ENCODE results near the gene C11orf21. TPM values are rescaled to one million over a fixed set of nuclear protein-coding genes. Genes with fewer than 3 reads are reported as not detected.
A peak's percentile ranks its signal among the peaks of the same experiment; 100 is the strongest.

The C11orf21 gene
- total and polyA plus RNA-seq, 5 experiments from 2014 or later = 13.6 to 115 (median 20.2) TPM

GRCh38 chr11:2260491-2261364 is 41.0 kb downstream of the C11orf21 start:
- no peaks in the 10 kb centered on the region for H3K9me3 Mint-ChIP-seq
- no peaks in the 10 kb centered on the region for H3K36me3 Mint-ChIP-seq
- DNase-seq (no peak), ATAC-seq (no peak)
- POLR2A ChIA-PET = no interaction called here
- H3K4me1 Mint-ChIP-seq = peaks cover 6 to 8% (median 6%) of the 10 kb centered on the region in 4 donors
- H3K4me3 Mint-ChIP-seq = no peak overlapping the region
- H3K27me3 Mint-ChIP-seq = peaks cover 0 to 2% (median 0%) of the 10 kb centered on the region in 5 donors
- H3K27ac Mint-ChIP-seq = no peak overlapping the region

GRCh38 chr11:2259897-2260451 is 41.7 kb downstream of the C11orf21 start:
- ATAC-seq (no peak), DNase-seq (no peak)
- H3K27ac Mint-ChIP-seq = no peak overlapping the region
- peaks cover 0 to under 1% (median 0%) of the 10 kb centered on the region in 4 donors for H3K4me1 Mint-ChIP-seq
- peaks cover 0 to 5% (median 0%) of the 10 kb centered on the region in 3 donors for H3K36me3 Mint-ChIP-seq
- H3K27me3 Mint-ChIP-seq = peaks cover 0 to 2% (median 0%) of the 10 kb centered on the region in 5 donors
- H3K9me3 Mint-ChIP-seq = peaks cover 0 to 3% (median 0%) of the 10 kb centered on the region in 9 donors
- POLR2A ChIA-PET = no interaction called here
- no peak overlapping the region for H3K4me3 Mint-ChIP-seq

- Mint-ChIP-seq H3K4me1 (no peaks in the 10 kb centered on the region), H3K9me3 (peaks cover 0 to 6% (median 0%) of the 10 kb centered on the region in 9 donors), H3K27me3 (peaks cover 0 to 2% (median 0%) of the 10 kb centered on the region in 5 donors), H3K27ac (no peak overlapping the region), H3K36me3 (peaks cover 0 to 7% (median 0%) of the 10 kb centered on the region in 3 donors), H3K4me3 (no peak overlapping the region)
- DNase-seq = no peak
- POLR2A ChIA-PET = no interaction called here
- no peak for ATAC-seq
Observed at GRCh38 chr11:2259466-2259830, 42.3 kb downstream of the C11orf21 start.

- DNase-seq = no peak
Observed at GRCh38 chr11:2258501-2259465, 42.9 kb downstream of the C11orf21 start.

GRCh38 chr11:2256951-2257700 is 44.6 kb downstream of the C11orf21 start:
- H3K27me3 Mint-ChIP-seq = peaks cover 0 to 2% (median 0%) of the 10 kb centered on the region in 5 donors
- H3K9me3 Mint-ChIP-seq = peaks cover 0 to 10% (median 0%) of the 10 kb centered on the region in 9 donors
- POLR2A ChIA-PET = no interaction called here
- H3K36me3 Mint-ChIP-seq = peaks cover 0 to 8% (median 0%) of the 10 kb centered on the region in 3 donors
- no peak overlapping the region for H3K4me3 Mint-ChIP-seq
- H3K27ac Mint-ChIP-seq = no peak overlapping the region
- H3K4me1 Mint-ChIP-seq = no peaks in the 10 kb centered on the region
- no peak for DNase-seq
- no peak for ATAC-seq

More at GRCh38 chr11:2258501-2259465, 42.9 kb downstream of the C11orf21 start:
- H3K27me3 Mint-ChIP-seq = peaks cover 0 to 2% (median 0%) of the 10 kb centered on the region in 5 donors
- POLR2A ChIA-PET = no interaction called here
- peaks cover 0 to 7% (median 0%) of the 10 kb centered on the region in 3 donors for H3K36me3 Mint-ChIP-seq
- peak overlapping the region in 1 of 10 donors; percentile 60 for H3K27ac Mint-ChIP-seq
- H3K9me3 Mint-ChIP-seq = peaks cover 0 to 10% (median 0%) of the 10 kb centered on the region in 9 donors
- no peak for ATAC-seq
- no peak overlapping the region for H3K4me3 Mint-ChIP-seq
- H3K4me1 Mint-ChIP-seq = no peaks in the 10 kb centered on the region

- POLR2A ChIA-PET = no interaction called here
- peaks cover 0 to 10% (median 0%) of the 10 kb centered on the region in 9 donors for H3K9me3 Mint-ChIP-seq
- H3K27me3 Mint-ChIP-seq = no peaks in the 10 kb centered on the region
- DNase-seq (no peak), ATAC-seq (no peak)
- no peak overlapping the region for H3K4me3 Mint-ChIP-seq
- H3K36me3 Mint-ChIP-seq = peaks cover 0 to 8% (median 0%) of the 10 kb centered on the region in 3 donors
- no peak overlapping the region for H3K27ac Mint-ChIP-seq
- H3K4me1 Mint-ChIP-seq = no peaks in the 10 kb centered on the region
Observed at GRCh38 chr11:2256293-2256913, 45.3 kb downstream of the C11orf21 start.

- Mint-ChIP-seq H3K9me3 (peaks cover 0 to 10% (median 0%) of the 10 kb centered on the region in 9 donors), H3K27me3 (peaks cover 0 to 5% (median 0%) of the 10 kb centered on the region in 5 donors), H3K27ac (peak overlapping the region in 1 of 10 donors; percentile 3), H3K4me3 (no peak overlapping the region), H3K4me1 (no peaks in the 10 kb centered on the region), H3K36me3 (peaks cover 0 to 8% (median 0%) of the 10 kb centered on the region in 3 donors)
- POLR2A ChIA-PET = no interaction called here
- no peak for ATAC-seq
- no peak for DNase-seq
Observed at GRCh38 chr11:2252018-2252417, 49.7 kb downstream of the C11orf21 start.

- H3K4me1 Mint-ChIP-seq = no peaks in the 10 kb centered on the region
- H3K27ac Mint-ChIP-seq = peak overlapping the region in 1 of 10 donors; percentile 7
- no peak for DNase-seq
- H3K27me3 Mint-ChIP-seq = peaks cover 0 to 5% (median 0%) of the 10 kb centered on the region in 5 donors
- ATAC-seq = no peak
- peaks cover 0 to 8% (median 0%) of the 10 kb centered on the region in 3 donors for H3K36me3 Mint-ChIP-seq
- POLR2A ChIA-PET = no interaction called here
- H3K9me3 Mint-ChIP-seq = peaks cover 0 to 10% (median 0%) of the 10 kb centered on the region in 9 donors
- H3K4me3 Mint-ChIP-seq = no peak overlapping the region
Observed at GRCh38 chr11:2251138-2251537, 50.6 kb downstream of the C11orf21 start.

GRCh38 chr11:2250485-2250884 is 51.2 kb downstream of the C11orf21 start:
- no peaks in the 10 kb centered on the region for H3K4me1 Mint-ChIP-seq
- peaks cover 0 to 8% (median 0%) of the 10 kb centered on the region in 3 donors for H3K36me3 Mint-ChIP-seq
- H3K27me3 Mint-ChIP-seq = peaks cover 0 to 5% (median 0%) of the 10 kb centered on the region in 5 donors
- no peak overlapping the region for H3K4me3 Mint-ChIP-seq
- POLR2A ChIA-PET = no interaction called here
- DNase-seq (no peak), ATAC-seq (no peak)
- H3K27ac Mint-ChIP-seq = no peak overlapping the region
- peaks cover 0 to 10% (median 0%) of the 10 kb centered on the region in 9 donors for H3K9me3 Mint-ChIP-seq

GRCh38 chr11:2250041-2250440 is 51.7 kb downstream of the C11orf21 start:
- POLR2A ChIA-PET = interaction anchor here (0.6 kb wide), 1 partner anchor 63 kb away, joined by 3 read pairs; no protein-coding TSS in a partner anchor
- no peak for ATAC-seq
- Mint-ChIP-seq H3K27ac (no peak overlapping the region), H3K4me3 (no peak overlapping the region), H3K9me3 (peaks cover 0 to 8% (median 0%) of the 10 kb centered on the region in 9 donors), H3K27me3 (peaks cover 0 to 5% (median 0%) of the 10 kb centered on the region in 5 donors), H3K36me3 (peaks cover 0 to 4% (median 0%) of the 10 kb centered on the region in 3 donors), H3K4me1 (no peaks in the 10 kb centered on the region)
- no peak for DNase-seq

- ATAC-seq = no peak
- Mint-ChIP-seq H3K27me3 (peaks cover 0 to 5% (median 4%) of the 10 kb centered on the region in 5 donors), H3K9me3 (peaks cover 0 to 3% (median 0%) of the 10 kb centered on the region in 9 donors), H3K36me3 (peaks cover 0 to 1% (median 0%) of the 10 kb centered on the region in 3 donors), H3K4me3 (no peak overlapping the region), H3K27ac (no peak overlapping the region), H3K4me1 (no peaks in the 10 kb centered on the region)
- POLR2A ChIA-PET = interaction anchor here (0.6 kb wide), 1 partner anchor 62 kb away, joined by 3 read pairs; no protein-coding TSS in a partner anchor
- no peak for DNase-seq
Observed at GRCh38 chr11:2249189-2249916, 52.4 kb downstream of the C11orf21 start.
